ENCODE measurements around the gene CBL. TPM values are rescaled to one million over a fixed set of nuclear protein-coding genes. Genes with fewer than 3 reads are reported as not detected.
"Not testable (repeated sequence)": the region's sequence is repeated elsewhere in the genome, so short reads cannot be mapped to it uniquely, and the experiment has no call there.

Gene CBL
- total RNA-seq, 1 experiment from 2014 or later = 52.7 TPM

GRCh38 chr11:119195680-119196079 is 10.5 kb upstream of the CBL start:
- Mint-ChIP-seq H3K4me1 (ENCODE audit: low read depth, unreplicated experiment) (peaks cover 10% of the 10 kb centered on the region), H3K27ac (ENCODE audit: unreplicated experiment) (no peak overlapping the region), H3K4me3 (ENCODE audit: unreplicated experiment) (no peak overlapping the region), H3K27me3 (ENCODE audit: insufficient read depth, unreplicated experiment) (peaks cover 2% of the 10 kb centered on the region), H3K36me3 (ENCODE audit: insufficient read depth, unreplicated experiment) (no peaks in the 10 kb centered on the region), H3K9me3 (ENCODE audit: unreplicated experiment) (no peaks in the 10 kb centered on the region)
- Histone ChIP-seq H3K27me3 (replicated peaks; ENCODE audit: control insufficient read depth, insufficient read depth, low read length) (no peaks in the 10 kb centered on the region), H3K4me1 (peaks cover 4% of the 10 kb centered on the region; the same call in 1 of the 2 replicates), H3K9me3 (no peaks in the 10 kb centered on the region), H3K4me3 (ENCODE audit: low read depth, low read length) (no peak overlapping the region), H3K36me3 (ENCODE audit: control insufficient read depth, insufficient read depth, low read length) (no peaks in the 10 kb centered on the region)
- TF ChIP-seq, protein P1, sequence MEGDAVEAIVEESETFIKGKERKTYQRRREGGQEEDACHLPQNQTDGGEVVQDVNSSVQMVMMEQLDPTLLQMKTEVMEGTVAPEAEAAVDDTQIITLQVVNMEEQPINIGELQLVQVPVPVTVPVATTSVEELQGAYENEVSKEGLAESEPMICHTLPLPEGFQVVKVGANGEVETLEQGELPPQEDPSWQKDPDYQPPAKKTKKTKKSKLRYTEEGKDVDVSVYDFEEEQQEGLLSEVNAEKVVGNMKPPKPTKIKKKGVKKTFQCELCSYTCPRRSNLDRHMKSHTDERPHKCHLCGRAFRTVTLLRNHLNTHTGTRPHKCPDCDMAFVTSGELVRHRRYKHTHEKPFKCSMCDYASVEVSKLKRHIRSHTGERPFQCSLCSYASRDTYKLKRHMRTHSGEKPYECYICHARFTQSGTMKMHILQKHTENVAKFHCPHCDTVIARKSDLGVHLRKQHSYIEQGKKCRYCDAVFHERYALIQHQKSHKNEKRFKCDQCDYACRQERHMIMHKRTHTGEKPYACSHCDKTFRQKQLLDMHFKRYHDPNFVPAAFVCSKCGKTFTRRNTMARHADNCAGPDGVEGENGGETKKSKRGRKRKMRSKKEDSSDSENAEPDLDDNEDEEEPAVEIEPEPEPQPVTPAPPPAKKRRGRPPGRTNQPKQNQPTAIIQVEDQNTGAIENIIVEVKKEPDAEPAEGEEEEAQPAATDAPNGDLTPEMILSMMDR (IDR thresholded peaks at IDR 0.05; ENCODE audit: insufficient read depth in 1 of 2, low read depth in 1 of 2, low read length in 1 of 2, severe bottlenecking in 1 of 2, unreplicated experiment in 1 of 2) = no peak
- peak; percentile 74 to 81 for DNase-seq
- CTCF ChIA-PET = interaction anchor here (1.0 to 3.0 kb wide), 6 partner anchors 11 to 266 kb away, joined by 3 to 28 read pairs (median 7); partner anchors contain the start of genes CBL, DPAGT1 and NHERF4
- no TSS peak for BruUV-seq (replicated peaks)
- POLR2A ChIA-PET = interaction anchor here (1.3 kb wide), 1 partner anchor 111 kb away, joined by 6 read pairs; the partner anchor contains the start of gene HMBS
- intact Hi-C loops (cut with micrococcal nuclease; ENCODE audit: unreplicated experiment) = loop anchor here (2.0 kb wide), 1 partner anchor 101 kb away; a partner anchor contains a TSS

DNA sequence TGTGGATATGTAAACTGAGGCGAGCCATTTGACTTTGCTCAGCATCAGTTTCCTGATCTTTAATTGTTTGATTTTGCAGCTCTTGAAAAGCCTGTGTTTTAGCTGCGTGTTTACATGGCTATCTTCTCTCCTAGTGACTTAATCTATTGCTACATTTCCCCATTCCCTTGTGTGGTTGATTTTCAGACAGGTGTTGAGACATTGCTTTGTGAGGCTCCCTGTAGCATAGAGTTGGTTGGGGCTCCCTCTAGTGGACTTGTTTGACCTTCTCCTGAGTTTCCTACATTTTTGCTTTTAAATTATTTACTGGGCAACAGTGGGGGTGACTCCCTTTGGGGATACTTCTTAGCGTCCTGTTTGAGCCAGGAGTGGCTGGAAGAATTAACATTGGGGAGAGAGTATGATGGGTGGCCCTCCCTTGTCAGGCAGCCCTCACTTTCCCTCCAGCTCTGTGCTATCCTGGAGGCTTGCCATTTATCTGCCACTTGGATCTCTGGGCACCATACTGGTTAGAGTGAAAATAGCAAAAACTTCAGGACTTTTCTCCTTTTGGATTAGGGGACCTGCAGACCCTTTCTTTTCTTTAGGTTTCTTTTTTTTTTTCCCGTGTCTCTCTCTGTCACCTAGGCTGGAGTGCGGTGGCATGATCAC is 9.2 kb upstream of the CBL start:
- DNase-seq = peak; percentile 86 to 92

DNA sequence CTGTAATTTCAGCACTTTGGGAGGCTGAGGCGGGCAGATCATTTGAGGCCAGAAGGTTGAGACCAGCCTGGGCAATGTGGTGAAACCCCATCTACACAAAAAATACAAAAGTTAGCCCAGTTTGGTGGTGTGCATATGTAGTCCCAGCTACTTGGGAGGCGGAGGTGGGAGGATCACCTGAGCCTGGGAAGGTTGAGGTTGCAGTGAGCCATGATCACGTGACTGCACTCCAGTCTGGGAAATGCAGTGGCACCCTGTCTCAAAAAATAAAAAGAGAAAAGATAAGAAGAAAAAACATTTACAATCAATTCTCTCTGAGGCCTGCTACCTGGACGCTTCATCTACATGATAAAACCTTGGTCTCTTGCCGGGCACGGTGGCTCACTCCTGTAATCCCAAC is 7.2 kb upstream of the CBL start:
- Histone ChIP-seq H3K36me3 (ENCODE audit: control insufficient read depth, insufficient read depth, low read length) (no peaks in the 10 kb centered on the region), H3K4me1 (peaks cover 24% of the 10 kb centered on the region), H3K9me3 (no peaks in the 10 kb centered on the region), H3K27me3 (replicated peaks; ENCODE audit: control insufficient read depth, insufficient read depth, low read length) (no peaks in the 10 kb centered on the region), H3K4me3 (ENCODE audit: low read depth, low read length) (no peak overlapping the region)
- TF ChIP-seq, protein P1 (IDR thresholded peaks at IDR 0.05; ENCODE audit: insufficient read depth in 1 of 2, low read depth in 1 of 2, low read length in 1 of 2, severe bottlenecking in 1 of 2, unreplicated experiment in 1 of 2) = no peak
- POLR2A ChIA-PET = no interaction called here
- no peak for DNase-seq
- BruUV-seq (replicated peaks) = no TSS peak
- Mint-ChIP-seq H3K27me3 (ENCODE audit: insufficient read depth, unreplicated experiment) (peaks cover 2% of the 10 kb centered on the region), H3K27ac (ENCODE audit: unreplicated experiment) (no peak overlapping the region), H3K36me3 (ENCODE audit: insufficient read depth, unreplicated experiment) (no peaks in the 10 kb centered on the region), H3K4me3 (ENCODE audit: unreplicated experiment) (no peak overlapping the region), H3K4me1 (ENCODE audit: low read depth, unreplicated experiment) (peaks cover 10% of the 10 kb centered on the region), H3K9me3 (ENCODE audit: unreplicated experiment) (no peaks in the 10 kb centered on the region)
- intact Hi-C loops (cut with micrococcal nuclease; ENCODE audit: unreplicated experiment) = no loop called here
- CTCF ChIA-PET = no interaction called here

More for the DNA sequence above, 9.2 kb upstream of the CBL start:
- Histone ChIP-seq H3K4me3 (ENCODE audit: low read depth, low read length) (no peak overlapping the region), H3K27me3 (replicated peaks; ENCODE audit: control insufficient read depth, insufficient read depth, low read length) (no peaks in the 10 kb centered on the region), H3K36me3 (ENCODE audit: control insufficient read depth, insufficient read depth, low read length) (no peaks in the 10 kb centered on the region), H3K9me3 (no peaks in the 10 kb centered on the region), H3K4me1 (peaks cover 10% of the 10 kb centered on the region)
- ChIA-PET CTCF (interaction anchor here (0.6 to 3.0 kb wide), 21 partner anchors 9 to 267 kb away, joined by 3 to 28 read pairs (median 4); partner anchors contain the start of genes C2CD2L, CBL, DPAGT1 and HINFP), POLR2A (interaction anchor here (0.7 to 1.3 kb wide), 7 partner anchors 10 to 283 kb away, joined by 3 to 6 read pairs (median 3); partner anchors contain the start of genes HINFP, HMBS, NHERF4 and VPS11)
- no peaks in the 10 kb centered on the region for H3K9me3 Mint-ChIP-seq (ENCODE audit: unreplicated experiment)
- BruUV-seq (replicated peaks) = no TSS peak
- no peaks in the 10 kb centered on the region for H3K36me3 Mint-ChIP-seq (ENCODE audit: insufficient read depth, unreplicated experiment)
- peaks cover 2% of the 10 kb centered on the region for H3K27me3 Mint-ChIP-seq (ENCODE audit: insufficient read depth, unreplicated experiment)
- TF ChIP-seq, protein P1 (IDR thresholded peaks at IDR 0.05; ENCODE audit: insufficient read depth in 1 of 2, low read depth in 1 of 2, low read length in 1 of 2, severe bottlenecking in 1 of 2, unreplicated experiment in 1 of 2) = peak; percentile 93 to 96
- peak overlapping the region; percentile 15 for H3K27ac Mint-ChIP-seq (ENCODE audit: unreplicated experiment)
- H3K4me3 Mint-ChIP-seq (ENCODE audit: unreplicated experiment) = no peak overlapping the region
- intact Hi-C loops (cut with micrococcal nuclease; ENCODE audit: unreplicated experiment) = loop anchor here (1.0 to 2.0 kb wide), 6 partner anchors 29 to 132 kb away; partner anchors contain the start of genes C2CD2L and NLRX1
- H3K4me1 Mint-ChIP-seq (ENCODE audit: low read depth, unreplicated experiment) = peaks cover 10% of the 10 kb centered on the region

- H3K4me1 ChIP-seq = peaks cover 32% of the 10 kb centered on the region
- H3K27me3 ChIP-seq (replicated peaks; ENCODE audit: control insufficient read depth, insufficient read depth, low read length); BruUV-seq (replicated peaks); H3K27ac Mint-ChIP-seq (ENCODE audit: unreplicated experiment); H3K36me3 ChIP-seq (ENCODE audit: control insufficient read depth, insufficient read depth, low read length); CTCF ChIA-PET; H3K27me3 Mint-ChIP-seq (ENCODE audit: insufficient read depth, unreplicated experiment); H3K9me3 ChIP-seq; POLR2A ChIA-PET; H3K4me3 Mint-ChIP-seq (ENCODE audit: unreplicated experiment); H3K36me3 Mint-ChIP-seq (ENCODE audit: insufficient read depth, unreplicated experiment); DNase-seq; H3K9me3 Mint-ChIP-seq (ENCODE audit: unreplicated experiment); H3K4me3 ChIP-seq (ENCODE audit: low read depth, low read length): not testable (repeated sequence)
- peaks cover 26% of the 10 kb centered on the region for H3K4me1 Mint-ChIP-seq (ENCODE audit: low read depth, unreplicated experiment)
- intact Hi-C loops (cut with micrococcal nuclease; ENCODE audit: unreplicated experiment) = loop anchor here (10.0 kb wide), 1 partner anchor 114 kb away; the partner anchor contains the start of gene MCAM
Observed at GRCh38 chr11:119201236-119201635, 4.9 kb upstream of the CBL start.
